NCI-H1092 (cell line): Measurements from ENCODE around the gene KEAP1.
"Not testable (repeated sequence)": the region's sequence is repeated elsewhere in the genome, so short reads cannot be mapped to it uniquely, and the experiment has no call there.

Experiments used
- DNase-seq: peaks from one replicate; lab custom pipeline; 2025; lab: John Stamatoyannopoulos, UW

The KEAP1 gene

GRCh38 chr19:10503002-10503789, at the start of gene KEAP1:
Gene KEAP1 (minus strand): TSS chr19:10503356. CDS start chr19:10500033, 3,323 bp downstream.
- peak; percentile 31 for DNase-seq

- DNase-seq, result no peak
These were observed 49.4 kb upstream of the KEAP1 start for GRCh38 chr19:10552510-10553053.

- no peak for DNase-seq
These were observed 48.6 kb upstream of the KEAP1 start for GRCh38 chr19:10551698-10552301.

GRCh38 chr19:10551006-10551405, 47.9 kb upstream of the KEAP1 start:
- DNase-seq, result not testable (repeated sequence)

- no peak for DNase-seq
These were observed 47.2 kb upstream of the KEAP1 start for GRCh38 chr19:10550336-10550735.

GRCh38 chr19:10549733-10550132, 46.6 kb upstream of the KEAP1 start:
- no peak for DNase-seq

- no peak for DNase-seq
These were observed 45.7 kb upstream of the KEAP1 start for GRCh38 chr19:10548746-10549276.

- DNase-seq, result no peak
These were observed 43.7 kb upstream of the KEAP1 start for GRCh38 chr19:10546817-10547216.

- no peak for DNase-seq
These were observed 41.6 kb upstream of the KEAP1 start for GRCh38 chr19:10544753-10545251.

- DNase-seq, result no peak
These were observed 41.1 kb upstream of the KEAP1 start for GRCh38 chr19:10544242-10544752.

GRCh38 chr19:10543420-10544241, 40.5 kb upstream of the KEAP1 start, which contains the start of gene ATG4D:
Gene ATG4D (plus strand): TSS chr19:10543904. CDS start chr19:10544091, 187 bp downstream.
- peak; percentile 48 for DNase-seq

GRCh38 chr19:10543059-10543419, 39.9 kb upstream of the KEAP1 start:
- DNase-seq, result no peak

GRCh38 chr19:10539016-10539415, 35.9 kb upstream of the KEAP1 start:
- DNase-seq, result not testable (repeated sequence)

GRCh38 chr19:10538204-10538983, 35.2 kb upstream of the KEAP1 start:
- DNase-seq, result no peak

GRCh38 chr19:10537668-10538067, 34.5 kb upstream of the KEAP1 start:
- DNase-seq, result no peak

GRCh38 chr19:10535613-10536012, 32.5 kb upstream of the KEAP1 start:
- no peak for DNase-seq

- no peak for DNase-seq
These were observed 30.7 kb upstream of the KEAP1 start for GRCh38 chr19:10533646-10534386.

GRCh38 chr19:10532457-10532856, 29.3 kb upstream of the KEAP1 start:
- no peak for DNase-seq

- DNase-seq, result not testable (repeated sequence)
These were observed 23.7 kb upstream of the KEAP1 start for GRCh38 chr19:10526887-10527286.

- no peak for DNase-seq
These were observed 22.5 kb upstream of the KEAP1 start for GRCh38 chr19:10525636-10526035.
